HEK293 (cell line): ENCODE results near the gene FGD6.

Experiments
- CTCF ChIA-PET: fragments of 350-600 bp; formaldehyde crosslinking; extraction: SDS; loops from one replicate; lab custom pipeline; 2021; ENCODE audit warnings: antibody characterized with exemption; lab: Yijun Ruan, JAX
- POLR2A ChIA-PET: fragments of 300-600 bp; formaldehyde crosslinking; extraction: SDS; loops from one replicate; lab custom pipeline; 2020; ENCODE audit warnings: antibody characterized with exemption, inconsistent platforms; lab: Yijun Ruan, JAX
- H3K27ac ChIP-seq: fragments of 200-500 bp; sonication (Bioruptor generic); 2 replicates; pipeline ENCODE4 v1.5.1; 2014; ENCODE audit warnings: low read depth, low read length, control low read depth, inconsistent platforms; ENCODE audit errors: extremely low read depth
- H3K36me3 ChIP-seq, 2 experiments: fragments of 200-500 bp in 1 of 2; sonication (Bioruptor generic) in 1 of 2; 1 replicate in 1 of 2; 2 replicates in 1 of 2; pipeline ENCODE4 v1.5.1; 2014 to 2017; ENCODE audit warnings: inconsistent platforms in 2 of 2, low read length in 2 of 2; ENCODE audit not compliant: control insufficient read depth in 2 of 2, insufficient read depth in 1 of 2
- H3K4me1 ChIP-seq: fragments of 200-500 bp; sonication (Bioruptor generic); 2 replicates; pipeline ENCODE4 v1.5.1; 2014; ENCODE audit warnings: mild to moderate bottlenecking, low read length, inconsistent platforms; ENCODE audit not compliant: control insufficient read depth, insufficient read depth
- H3K4me3 ChIP-seq: 2 replicates; pipeline ENCODE4 v1.5.1; 2011; ENCODE audit warnings: low read depth, mild to moderate bottlenecking, control low read depth, low read length, moderate library complexity
- H3K9me3 ChIP-seq: fragments of 200-500 bp; sonication (Bioruptor generic); 2 replicates; pipeline ENCODE4 v1.5.1; 2014; ENCODE audit warnings: low read depth, low read length, inconsistent platforms; ENCODE audit not compliant: control insufficient read depth, insufficient read depth
- GLI4 ChIP-seq: fragments of 450-650 bp; formaldehyde crosslinking; IDR thresholded peaks from 2 replicates; pipeline ENCODE4 v1.5.1; 2016; ENCODE audit warnings: missing biosample characterization, missing genetic modification characterization
- SCRT1 ChIP-seq: fragments of 450-650 bp; formaldehyde crosslinking; IDR thresholded peaks from 2 replicates; pipeline ENCODE4 v1.5.1; 2016; ENCODE audit warnings: missing biosample characterization, missing genetic modification characterization, borderline replicate concordance
- SCRT2 ChIP-seq: fragments of 450-650 bp; formaldehyde crosslinking; IDR thresholded peaks from 2 replicates; pipeline ENCODE4 v1.5.1; 2016; ENCODE audit warnings: missing biosample characterization, missing genetic modification characterization
- ZNF10 ChIP-seq: fragments of 450-650 bp; formaldehyde crosslinking; IDR thresholded peaks from 2 replicates; pipeline ENCODE4 v1.5.1; 2017; ENCODE audit warnings: missing biosample characterization, missing genetic modification characterization
- ZNF112 ChIP-seq: fragments of 450-650 bp; formaldehyde crosslinking; IDR thresholded peaks from 2 replicates; pipeline ENCODE4 v1.5.0; 2017; ENCODE audit warnings: missing biosample characterization, missing genetic modification characterization
- ZNF121 ChIP-seq: fragments of 450-650 bp; formaldehyde crosslinking; IDR thresholded peaks from 2 replicates; pipeline ENCODE4 v1.5.1; 2016; ENCODE audit warnings: missing biosample characterization, missing genetic modification characterization
- ZNF138 ChIP-seq: fragments of 450-650 bp; formaldehyde crosslinking; IDR thresholded peaks from 2 replicates; pipeline ENCODE4 v1.5.1; 2016; ENCODE audit warnings: missing biosample characterization, missing genetic modification characterization, borderline replicate concordance
- ZNF140 ChIP-seq: fragments of 450-650 bp; formaldehyde crosslinking; IDR thresholded peaks from 2 replicates; pipeline ENCODE4 v1.5.1; 2016; ENCODE audit warnings: missing biosample characterization, missing genetic modification characterization
- ZNF184 ChIP-seq: fragments of 450-650 bp; IDR thresholded peaks from 2 replicates; pipeline ENCODE4 v1.5.1; 2018; ENCODE audit warnings: missing biosample characterization, mild to moderate bottlenecking, missing genetic modification characterization
- ZNF248 ChIP-seq: fragments of 450-650 bp; formaldehyde crosslinking; IDR thresholded peaks from 2 replicates; pipeline ENCODE4 v1.5.1; 2017; ENCODE audit warnings: missing biosample characterization, missing genetic modification characterization
- ZNF324 ChIP-seq: fragments of 450-650 bp; formaldehyde crosslinking; IDR thresholded peaks from 2 replicates; pipeline ENCODE4 v1.5.1; 2016; ENCODE audit warnings: missing biosample characterization, missing genetic modification characterization
- ZNF510 ChIP-seq: fragments of 450-650 bp; formaldehyde crosslinking; IDR thresholded peaks from 2 replicates; pipeline ENCODE4 v1.5.1; 2018; ENCODE audit warnings: mild to moderate bottlenecking, missing genetic modification characterization, missing biosample characterization; ENCODE audit not compliant: insufficient replicate concordance
- ZNF571 ChIP-seq: fragments of 450-650 bp; formaldehyde crosslinking; IDR thresholded peaks from 2 replicates; pipeline ENCODE4 v1.5.0; 2017; ENCODE audit warnings: missing biosample characterization, missing genetic modification characterization
- ZNF629 ChIP-seq: fragments of 450-650 bp; formaldehyde crosslinking; IDR thresholded peaks from 2 replicates; pipeline ENCODE4 v1.5.1; 2017; ENCODE audit warnings: missing biosample characterization, missing genetic modification characterization
- ZNF707 ChIP-seq: fragments of 450-650 bp; formaldehyde crosslinking; IDR thresholded peaks from 2 replicates; pipeline ENCODE4 v1.5.1; 2016; ENCODE audit warnings: missing biosample characterization, missing genetic modification characterization
- ZNF747 ChIP-seq: fragments of 450-650 bp; formaldehyde crosslinking; IDR thresholded peaks from 2 replicates; pipeline ENCODE4 v1.5.1; 2016; ENCODE audit warnings: missing biosample characterization, missing genetic modification characterization
- ZNF777 ChIP-seq: fragments of 450-650 bp; formaldehyde crosslinking; IDR thresholded peaks from 2 replicates; pipeline ENCODE4 v1.5.1; 2017; ENCODE audit warnings: missing biosample characterization, missing genetic modification characterization, borderline replicate concordance
- TF ChIP-seq, protein P1 (sequence below): fragments of 450-650 bp; formaldehyde crosslinking; IDR thresholded peaks from 2 replicates; pipeline ENCODE4 v1.5.1; 2017; ENCODE audit warnings: missing biosample characterization, missing genetic modification characterization
- TF ChIP-seq, protein P2 (sequence below): fragments of 450-650 bp; formaldehyde crosslinking; IDR thresholded peaks from 2 replicates; pipeline ENCODE4 v1.5.1; 2016; ENCODE audit warnings: missing biosample characterization, missing genetic modification characterization
- TF ChIP-seq, protein P3 (sequence below): fragments of 450-650 bp; formaldehyde crosslinking; IDR thresholded peaks from 2 replicates; pipeline ENCODE4 v1.5.1; 2017; ENCODE audit warnings: missing biosample characterization, missing genetic modification characterization
- TF ChIP-seq, protein P4 (sequence below): fragments of 450-650 bp; formaldehyde crosslinking; optimal IDR thresholded peaks from 2 replicates; pipeline ENCODE3; 2016; ENCODE audit warnings: missing biosample characterization, mild to moderate bottlenecking, missing genetic modification characterization

The FGD6 gene

DNA sequence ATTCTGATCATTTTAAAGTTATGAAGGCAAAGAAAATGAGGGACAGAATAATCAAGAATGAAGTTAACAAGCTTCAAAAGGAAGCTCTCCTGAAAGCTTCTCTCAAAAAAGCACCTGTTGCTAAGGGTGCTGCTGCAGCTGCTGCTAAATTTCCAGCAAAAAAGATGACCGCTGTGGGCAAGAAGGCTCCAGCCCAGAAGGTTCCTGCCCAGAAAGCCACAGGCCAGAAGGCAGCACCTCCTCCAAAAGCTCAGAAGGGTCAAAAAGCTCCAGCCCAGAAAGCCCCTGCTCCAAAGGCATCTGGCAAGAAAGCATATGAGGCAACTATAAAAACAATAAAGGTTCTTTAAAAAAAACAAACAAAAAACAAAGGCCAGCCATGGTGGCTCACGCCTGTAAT lies 91.2 kb downstream of the FGD6 start:
- Histone ChIP-seq H3K4me1 (peaks cover 7% of the 10 kb centered on the region), H3K4me3 (no peak overlapping the region), H3K9me3 (no peaks in the 10 kb centered on the region), H3K27ac (no peak overlapping the region), H3K36me3 (no peaks in the 10 kb centered on the region)
- POLR2A ChIA-PET, result no interaction called here
- CTCF ChIA-PET, result no interaction called here
- TF ChIP-seq ZNF747, result no peak
- TF ChIP-seq ZNF777 (tag by site-specific recombination), result no peak
- no peak for TF ChIP-seq ZNF121 (tag by site-specific recombination)
- TF ChIP-seq ZNF510, result no peak
- TF ChIP-seq SCRT2 (tag by site-specific recombination), result peak; percentile 81
- TF ChIP-seq ZNF184 (tag by site-specific recombination), result no peak
- TF ChIP-seq ZNF10 (tag by site-specific recombination), result no peak
- TF ChIP-seq ZNF707, result no peak

DNA sequence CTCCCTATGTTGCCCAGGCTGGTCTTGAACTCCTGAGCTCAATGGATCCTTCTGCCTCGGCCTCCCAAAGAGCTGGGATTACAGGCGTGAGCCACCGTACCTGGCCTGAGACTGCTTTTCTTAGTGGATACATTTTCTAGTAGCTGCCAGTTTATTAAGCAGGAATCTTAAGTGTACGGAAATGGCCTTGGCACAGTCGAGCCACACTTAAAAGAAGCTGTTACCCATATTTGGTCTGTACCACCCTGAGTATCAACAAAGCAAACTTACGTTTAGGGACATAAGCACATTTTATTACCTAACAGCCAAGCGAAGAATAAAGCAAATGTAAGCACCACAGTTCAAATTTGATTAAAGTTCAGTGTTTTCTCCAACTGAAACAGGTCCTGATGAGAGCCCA lies 93.2 kb downstream of the FGD6 start:
- H3K36me3 ChIP-seq, result no peaks in the 10 kb centered on the region
- no peak overlapping the region for H3K27ac ChIP-seq
- no peaks in the 10 kb centered on the region for H3K9me3 ChIP-seq
- ChIA-PET CTCF (interaction anchor here (0.8 to 1.1 kb wide), 3 partner anchors 65 to 410 kb away, joined by 3 to 4 read pairs (median 4); no protein-coding TSS in a partner anchor), POLR2A (no interaction called here)
- H3K4me3 ChIP-seq, result no peak overlapping the region
- TF ChIP-seq ZNF138 (tag by site-specific recombination), result no peak
- no peak for TF ChIP-seq SCRT1
- no peak for TF ChIP-seq ZNF10 (tag by site-specific recombination)
- no peak for TF ChIP-seq ZNF571 (tag by site-specific recombination)
- no peak for TF ChIP-seq GLI4 (tag by site-specific recombination)
- TF ChIP-seq ZNF112, result no peak
- TF ChIP-seq ZNF140 (tag by site-specific recombination), result no peak
- TF ChIP-seq, protein P1, sequence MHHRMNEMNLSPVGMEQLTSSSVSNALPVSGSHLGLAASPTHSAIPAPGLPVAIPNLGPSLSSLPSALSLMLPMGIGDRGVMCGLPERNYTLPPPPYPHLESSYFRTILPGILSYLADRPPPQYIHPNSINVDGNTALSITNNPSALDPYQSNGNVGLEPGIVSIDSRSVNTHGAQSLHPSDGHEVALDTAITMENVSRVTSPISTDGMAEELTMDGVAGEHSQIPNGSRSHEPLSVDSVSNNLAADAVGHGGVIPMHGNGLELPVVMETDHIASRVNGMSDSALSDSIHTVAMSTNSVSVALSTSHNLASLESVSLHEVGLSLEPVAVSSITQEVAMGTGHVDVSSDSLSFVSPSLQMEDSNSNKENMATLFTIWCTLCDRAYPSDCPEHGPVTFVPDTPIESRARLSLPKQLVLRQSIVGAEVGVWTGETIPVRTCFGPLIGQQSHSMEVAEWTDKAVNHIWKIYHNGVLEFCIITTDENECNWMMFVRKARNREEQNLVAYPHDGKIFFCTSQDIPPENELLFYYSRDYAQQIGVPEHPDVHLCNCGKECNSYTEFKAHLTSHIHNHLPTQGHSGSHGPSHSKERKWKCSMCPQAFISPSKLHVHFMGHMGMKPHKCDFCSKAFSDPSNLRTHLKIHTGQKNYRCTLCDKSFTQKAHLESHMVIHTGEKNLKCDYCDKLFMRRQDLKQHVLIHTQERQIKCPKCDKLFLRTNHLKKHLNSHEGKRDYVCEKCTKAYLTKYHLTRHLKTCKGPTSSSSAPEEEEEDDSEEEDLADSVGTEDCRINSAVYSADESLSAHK, result no peak
- no peak for TF ChIP-seq ZNF629 (tag by site-specific recombination)
- TF ChIP-seq, protein P2, sequence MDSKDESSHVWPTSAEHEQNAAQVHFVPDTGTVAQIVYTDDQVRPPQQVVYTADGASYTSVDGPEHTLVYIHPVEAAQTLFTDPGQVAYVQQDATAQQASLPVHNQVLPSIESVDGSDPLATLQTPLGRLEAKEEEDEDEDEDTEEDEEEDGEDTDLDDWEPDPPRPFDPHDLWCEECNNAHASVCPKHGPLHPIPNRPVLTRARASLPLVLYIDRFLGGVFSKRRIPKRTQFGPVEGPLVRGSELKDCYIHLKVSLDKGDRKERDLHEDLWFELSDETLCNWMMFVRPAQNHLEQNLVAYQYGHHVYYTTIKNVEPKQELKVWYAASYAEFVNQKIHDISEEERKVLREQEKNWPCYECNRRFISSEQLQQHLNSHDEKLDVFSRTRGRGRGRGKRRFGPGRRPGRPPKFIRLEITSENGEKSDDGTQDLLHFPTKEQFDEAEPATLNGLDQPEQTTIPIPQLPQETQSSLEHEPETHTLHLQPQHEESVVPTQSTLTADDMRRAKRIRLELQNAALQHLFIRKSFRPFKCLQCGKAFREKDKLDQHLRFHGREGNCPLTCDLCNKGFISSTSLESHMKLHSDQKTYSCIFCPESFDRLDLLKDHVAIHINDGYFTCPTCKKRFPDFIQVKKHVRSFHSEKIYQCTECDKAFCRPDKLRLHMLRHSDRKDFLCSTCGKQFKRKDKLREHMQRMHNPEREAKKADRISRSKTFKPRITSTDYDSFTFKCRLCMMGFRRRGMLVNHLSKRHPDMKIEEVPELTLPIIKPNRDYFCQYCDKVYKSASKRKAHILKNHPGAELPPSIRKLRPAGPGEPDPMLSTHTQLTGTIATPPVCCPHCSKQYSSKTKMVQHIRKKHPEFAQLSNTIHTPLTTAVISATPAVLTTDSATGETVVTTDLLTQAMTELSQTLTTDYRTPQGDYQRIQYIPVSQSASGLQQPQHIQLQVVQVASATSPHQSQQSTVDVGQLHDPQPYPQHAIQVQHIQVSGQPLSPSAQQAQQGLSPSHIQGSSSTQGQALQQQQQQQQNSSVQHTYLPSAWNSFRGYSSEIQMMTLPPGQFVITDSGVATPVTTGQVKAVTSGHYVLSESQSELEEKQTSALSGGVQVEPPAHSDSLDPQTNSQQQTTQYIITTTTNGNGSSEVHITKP, result no peak
- no peak for TF ChIP-seq ZNF324
- TF ChIP-seq, protein P3, sequence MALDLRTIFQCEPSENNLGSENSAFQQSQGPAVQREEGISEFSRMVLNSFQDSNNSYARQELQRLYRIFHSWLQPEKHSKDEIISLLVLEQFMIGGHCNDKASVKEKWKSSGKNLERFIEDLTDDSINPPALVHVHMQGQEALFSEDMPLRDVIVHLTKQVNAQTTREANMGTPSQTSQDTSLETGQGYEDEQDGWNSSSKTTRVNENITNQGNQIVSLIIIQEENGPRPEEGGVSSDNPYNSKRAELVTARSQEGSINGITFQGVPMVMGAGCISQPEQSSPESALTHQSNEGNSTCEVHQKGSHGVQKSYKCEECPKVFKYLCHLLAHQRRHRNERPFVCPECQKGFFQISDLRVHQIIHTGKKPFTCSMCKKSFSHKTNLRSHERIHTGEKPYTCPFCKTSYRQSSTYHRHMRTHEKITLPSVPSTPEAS (tag by site-specific recombination), result no peak
- TF ChIP-seq ZNF184 (tag by site-specific recombination), result no peak
- TF ChIP-seq, protein P4, sequence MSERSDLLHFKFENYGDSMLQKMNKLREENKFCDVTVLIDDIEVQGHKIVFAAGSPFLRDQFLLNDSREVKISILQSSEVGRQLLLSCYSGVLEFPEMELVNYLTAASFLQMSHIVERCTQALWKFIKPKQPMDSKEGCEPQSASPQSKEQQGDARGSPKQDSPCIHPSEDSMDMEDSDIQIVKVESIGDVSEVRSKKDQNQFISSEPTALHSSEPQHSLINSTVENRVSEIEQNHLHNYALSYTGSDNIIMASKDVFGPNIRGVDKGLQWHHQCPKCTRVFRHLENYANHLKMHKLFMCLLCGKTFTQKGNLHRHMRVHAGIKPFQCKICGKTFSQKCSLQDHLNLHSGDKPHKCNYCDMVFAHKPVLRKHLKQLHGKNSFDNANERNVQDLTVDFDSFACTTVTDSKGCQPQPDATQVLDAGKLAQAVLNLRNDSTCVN (tag by site-specific recombination), result no peak
- TF ChIP-seq ZNF248 (tag by site-specific recombination), result no peak
- no peaks in the 10 kb centered on the region for H3K4me1 ChIP-seq
